GM12872 (cell line): Measurements from ENCODE around the gene IQGAP2.

Source experiments
- CTCF ChIP-seq: IDR thresholded peaks from 3 replicates; pipeline ENCODE4 v1.5.1; 2011; ENCODE audit warnings: low read depth, mild to moderate bottlenecking, low read length, moderate library complexity; ENCODE audit not compliant: insufficient read depth

Gene IQGAP2

GRCh38 chr5:76399268-76399667 lies 3.8 kb upstream of the IQGAP2 start:
- no peak for TF ChIP-seq CTCF

GRCh38 chr5:76400466-76400865 lies 2.6 kb upstream of the IQGAP2 start:
- TF ChIP-seq CTCF, result no peak

- TF ChIP-seq CTCF, result no peak
Observed at GRCh38 chr5:76401801-76402250, 1.3 kb upstream of the IQGAP2 start.

DNA sequence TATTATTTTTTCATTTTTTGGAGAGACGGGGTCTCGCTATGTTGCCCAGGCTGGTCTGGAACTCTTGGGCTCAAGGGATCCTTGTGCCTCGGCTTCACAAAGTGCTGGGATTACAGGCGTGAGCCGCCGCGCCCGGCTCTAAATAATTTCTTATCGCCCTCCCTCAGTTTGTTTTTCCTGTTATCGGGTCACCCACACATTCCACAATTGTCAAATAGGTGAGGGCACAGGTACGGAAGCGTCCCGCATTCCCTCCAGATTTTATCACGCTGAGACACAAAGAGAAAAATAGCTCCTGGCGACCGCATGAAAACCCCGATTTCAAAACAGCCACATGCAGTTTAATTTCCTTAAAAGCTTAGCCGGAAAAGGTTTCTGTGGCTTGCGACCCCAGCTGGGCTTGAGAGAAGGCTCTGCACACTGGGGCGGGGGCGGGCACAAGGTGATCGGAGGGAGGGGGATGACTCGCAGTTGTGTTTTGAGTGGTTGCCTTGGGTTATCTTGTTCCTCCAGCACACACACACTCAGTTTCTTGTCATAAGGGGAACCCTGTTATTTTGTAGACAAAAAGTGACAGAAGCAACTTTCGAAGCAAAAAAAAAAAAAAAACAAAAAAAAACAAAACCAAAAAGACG lies 717 bp upstream of the IQGAP2 start:
- no peak for TF ChIP-seq CTCF

DNA sequence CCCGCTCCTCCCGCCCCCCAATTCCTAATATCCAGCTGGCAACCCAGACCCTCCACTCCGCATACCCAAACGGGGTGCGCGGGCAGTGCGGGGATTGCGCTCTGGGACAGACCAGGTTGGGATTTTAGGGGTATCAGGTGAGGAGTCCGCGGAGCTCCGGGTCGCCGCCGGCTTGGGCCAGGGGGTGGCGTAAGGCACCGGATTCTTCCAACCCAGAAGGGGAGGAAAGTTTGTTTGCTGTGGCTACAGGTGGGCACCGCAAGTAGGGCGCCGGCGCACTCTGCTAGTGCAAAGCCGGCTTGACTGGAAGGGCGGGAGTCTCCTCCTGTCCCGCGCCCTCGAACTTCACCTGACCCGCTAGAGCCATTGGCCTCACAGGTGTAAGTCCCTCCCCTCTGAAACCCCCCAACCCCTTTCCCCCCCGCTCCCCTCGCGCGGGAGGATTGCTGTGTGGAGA lies 709 bp downstream of the IQGAP2 start:
- TF ChIP-seq CTCF, result peak; percentile 62

DNA sequence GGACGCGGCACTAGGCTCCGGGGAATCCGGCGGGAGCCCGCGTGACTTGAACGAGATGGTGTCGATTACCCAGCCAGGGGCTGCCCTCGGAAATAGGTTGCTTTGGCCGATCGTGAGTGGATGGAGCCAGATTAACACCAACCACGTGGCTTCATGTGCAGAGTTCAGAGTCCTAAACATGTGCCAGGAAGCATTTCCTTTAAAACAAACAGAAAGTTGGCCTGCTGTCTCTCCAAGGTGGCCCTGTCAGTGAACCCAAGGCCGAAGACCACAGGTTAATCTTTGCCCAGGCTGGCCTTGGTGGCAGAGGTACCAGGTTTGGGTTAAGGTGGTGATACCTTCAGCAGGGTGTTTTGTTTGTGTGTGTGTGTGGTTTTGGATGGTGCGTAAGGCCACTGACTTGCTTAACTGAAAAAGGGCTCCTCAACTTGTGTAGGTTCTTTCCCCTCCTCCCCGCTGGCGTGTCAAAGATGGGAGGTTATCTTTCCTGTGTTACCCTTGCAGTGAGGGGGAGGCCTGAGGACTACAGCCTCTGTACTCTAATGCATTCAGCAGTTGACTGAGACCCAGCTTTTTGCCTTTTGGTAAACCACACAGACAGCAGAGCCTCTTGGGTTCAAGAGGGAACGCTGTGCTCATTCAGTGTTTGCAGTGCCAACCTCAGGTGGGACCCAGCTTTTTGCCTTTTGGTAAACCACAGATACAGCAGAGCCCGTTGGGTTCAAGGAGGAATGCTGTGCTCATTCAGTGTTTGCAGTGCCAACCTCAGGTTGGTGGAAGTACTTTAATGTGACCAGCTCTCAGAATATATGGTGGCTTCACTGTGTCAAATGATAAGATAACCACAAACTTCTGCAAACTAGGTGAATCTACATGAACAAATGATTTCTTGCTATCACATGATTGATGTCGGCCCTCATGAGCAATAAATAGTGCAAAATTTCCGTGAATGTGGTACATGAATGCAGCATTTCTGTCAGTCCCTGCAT lies 1.4 kb downstream of the IQGAP2 start:
- TF ChIP-seq CTCF, result no peak

GRCh38 chr5:76406014-76406413 lies 2.9 kb downstream of the IQGAP2 start:
- TF ChIP-seq CTCF, result no peak
